HepG2 (cell line): Measurements from ENCODE around the gene ZNF276. TPM values are rescaled to one million over a fixed set of nuclear protein-coding genes. Genes with fewer than 3 reads are reported as not detected.

Source experiments
- ATF2 ChIP-seq: sonication (generic); formaldehyde crosslinking; IDR thresholded peaks from 2 replicates; pipeline ENCODE4 v1.4.0; 2020; ENCODE audit warnings: missing genetic modification reagents
- FOXA3 ChIP-seq: IDR thresholded peaks from 2 replicates; pipeline ENCODE4 v1.6.1; 2016; ENCODE audit warnings: missing genetic modification reagents, missing compliant biosample characterization
- MTA1 ChIP-seq: sonication (generic); formaldehyde crosslinking; IDR thresholded peaks from 2 replicates; pipeline ENCODE4 v1.4.0; 2020; ENCODE audit warnings: missing genetic modification reagents, mild to moderate bottlenecking, borderline replicate concordance
- MYNN ChIP-seq: sonication (generic); formaldehyde crosslinking; IDR thresholded peaks from 2 replicates; pipeline ENCODE4 v1.4.0; 2020; ENCODE audit warnings: mild to moderate bottlenecking, low read depth, missing genetic modification reagents
- MYPOP ChIP-seq: sonication (generic); formaldehyde crosslinking; IDR thresholded peaks from 2 replicates; pipeline ENCODE4 v1.8.1; 2023; ENCODE audit warnings: mild to moderate bottlenecking, moderate library complexity, missing genetic modification reagents
- NFKB2 ChIP-seq: sonication (generic); formaldehyde crosslinking; IDR thresholded peaks from 2 replicates; pipeline ENCODE4 v1.4.0; 2020; ENCODE audit warnings: missing genetic modification reagents, borderline replicate concordance
- NR2F6 ChIP-seq, 2 experiments: IDR thresholded peaks; 2 replicates each; pipeline ENCODE4 v1.6.1; 2016; ENCODE audit warnings: antibody characterized with exemption in 1 of 2, mild to moderate bottlenecking in 1 of 2
- PAF1 ChIP-seq: IDR thresholded peaks from 2 replicates; pipeline ENCODE4 v1.6.1; 2016; ENCODE audit warnings: missing genetic modification reagents, missing compliant biosample characterization
- PHF21A ChIP-seq: sonication (generic); formaldehyde crosslinking; IDR thresholded peaks from 2 replicates; pipeline ENCODE4 v1.5.0; 2020; ENCODE audit warnings: mild to moderate bottlenecking, missing genetic modification reagents
- ZBTB25 ChIP-seq: IDR thresholded peaks from 2 replicates; pipeline ENCODE4 v1.6.1; 2018; ENCODE audit warnings: missing genetic modification reagents
- ZNF207 ChIP-seq: fragments of 450-650 bp; IDR thresholded peaks from 2 replicates; pipeline ENCODE4 v1.6.1; 2016; ENCODE audit warnings: antibody characterized with exemption, borderline replicate concordance
- ZNF232 ChIP-seq: sonication (generic); formaldehyde crosslinking; IDR thresholded peaks from 2 replicates; pipeline ENCODE4 v1.4.0; 2020; ENCODE audit warnings: missing genetic modification reagents, borderline replicate concordance
- ZNF354B ChIP-seq: sonication (generic); formaldehyde crosslinking; IDR thresholded peaks from 2 replicates; pipeline ENCODE4 v1.8.0; 2022; ENCODE audit warnings: mild to moderate bottlenecking, missing genetic modification reagents
- ZNF407 ChIP-seq: sonication (generic); formaldehyde crosslinking; IDR thresholded peaks from one replicate; pipeline ENCODE4 v1.5.1; 2020; ENCODE audit warnings: mild to moderate bottlenecking, missing genetic modification reagents; ENCODE audit errors: not compliant biosample characterization
- ZNF597 ChIP-seq: sonication (generic); formaldehyde crosslinking; IDR thresholded peaks from 2 replicates; pipeline ENCODE4 v1.5.0; 2020; ENCODE audit warnings: missing genetic modification reagents
- polyA plus RNA-seq, 8 experiments: library from polyadenylated mRNA; depleted of rRNA in 3 of 8; stranded (reverse) in 7 of 8; unstranded in 1 of 8; fragments of >200 nt; fragmentation: Illumina TruSeq in 4 of 8; extraction: Trizol in 4 of 8; gene quantifications; 2 replicates each; pipeline versions ENCODE4 v1.2.1 to v1.2.3, GENCODE V29; 2011 to 2016; ENCODE audit warnings: low read depth in 4 of 8, missing spikeins in 1 of 8, mixed read lengths in 1 of 8; ENCODE audit not compliant: insufficient read depth in 1 of 8
- total RNA-seq, 5 experiments: library from RNA; depleted of rRNA; stranded (reverse); fragments of >200 nt; fragmentation: Illumina TruSeq; extraction: Trizol; gene quantifications; 2 replicates each; pipeline ENCODE4 v1.2.3, GENCODE V29; 2016; ENCODE audit warnings: low read depth in 1 of 5

Gene ZNF276
- total and polyA plus RNA-seq, 2 of the 13 experiments (the other 11 are each of a cell fraction or from before 2014, with no cell fraction given) = 17.7 to 18.0 TPM

GRCh38 chr16:89720813-89721545 is at the start of gene ZNF276, which contains the start of gene VPS9D1 (continued):
- peak; percentile 41 for TF ChIP-seq ZNF407 (CRISPR knock-in tag)
- 0 out of 2 replicates have a peak, but pooled peaks have one; percentile 27 for TF ChIP-seq PHF21A
- TF ChIP-seq ZNF354B (CRISPR knock-in tag) = no peak
- TF ChIP-seq ATF2 (CRISPR knock-in tag) = peak; percentile 74; the same call in 1 of the 2 replicates
- TF ChIP-seq MYPOP (CRISPR knock-in tag) = peak; percentile 80
- TF ChIP-seq MTA1 (CRISPR knock-in tag) = peak; percentile 98
- TF ChIP-seq ZNF232 (CRISPR knock-in tag) = peak; percentile 76; the same call in 1 of the 2 replicates
- no peak for TF ChIP-seq PAF1 (CRISPR knock-in tag)
- no peak for TF ChIP-seq NR2F6 (IDR thresholded peaks at IDR 0.05)
- TF ChIP-seq NR2F6 (CRISPR knock-in tag; IDR thresholded peaks at IDR 0.05) = 0 out of 2 replicates have a peak, but pooled peaks have one; percentile 31
- no peak for TF ChIP-seq MYNN (CRISPR knock-in tag)
- TF ChIP-seq FOXA3 (CRISPR knock-in tag) = peak; percentile 58; the same call in 1 of the 2 replicates
- TF ChIP-seq ZNF597 (CRISPR knock-in tag) = no peak
- TF ChIP-seq ZNF207 = no peak
- TF ChIP-seq NFKB2 (CRISPR knock-in tag) = peak; percentile 74; the same call in 1 of the 2 replicates
- peak; percentile 99 for TF ChIP-seq ZBTB25 (CRISPR knock-in tag)
